B cell (primary cell): ENCODE measurements around the gene ZNHIT3.

Experiments
- CTCF ChIP-seq: fragments of 200-600 bp; IDR thresholded peaks from one replicate; pipeline ENCODE4 v1.8.0; 2022; ENCODE audit warnings: antibody characterized with exemption, mild to moderate bottlenecking
- EZH2 ChIP-seq: IDR thresholded peaks from 2 replicates; pipeline ENCODE4 v1.6.1; 2012; ENCODE audit warnings: borderline replicate concordance, low read depth, mild to moderate bottlenecking, moderate library complexity, low read length; ENCODE audit not compliant: insufficient read depth, poor library complexity, severe bottlenecking

GRCh38 chr17:36463916-36464764 lies 22.3 kb upstream of the ZNHIT3 start:
- no peak for TF ChIP-seq CTCF
- no peak for TF ChIP-seq EZH2
